Motor neuron (in vitro differentiated cells): ENCODE measurements around the gene RAB43. TPM values are rescaled to one million over a fixed set of nuclear protein-coding genes. Genes with fewer than 3 reads are reported as not detected.
A peak's percentile ranks its signal among the peaks of the same experiment; 100 is the strongest.
"Not testable (repeated sequence)": the region's sequence is repeated elsewhere in the genome, so short reads cannot be mapped to it uniquely, and the experiment has no call there.

ENCODE experiments used
- ATAC-seq, 8 experiments: fragments of 200-7000 bp; cut with Tn5 transposase; replicated peaks in 6 of 8; 2 replicates each; pipeline ENCODE4 v1.8.0; 2021; ENCODE audit warnings: mild to moderate bottlenecking in 8 of 8, moderate library complexity in 8 of 8
- H3K27ac ChIP-seq, 2 donors: fragments of 250-450 bp; sonication (Bioruptor Pico); 2 replicates each; pipeline ENCODE4 v1.9.0; 2021; ENCODE audit warnings: antibody characterized with exemption in 2 of 2, mild to moderate bottlenecking in 2 of 2, moderate library complexity in 1 of 2
- H3K4me1 ChIP-seq, 2 donors: fragments of 250-450 bp; sonication (Bioruptor Pico); replicated peaks in 1 of 2; 2 replicates each; pipeline ENCODE4 v1.6.1; 2021; ENCODE audit warnings: antibody characterized with exemption in 2 of 2, mild to moderate bottlenecking in 2 of 2, moderate library complexity in 1 of 2
- H3K4me3 ChIP-seq, 5 donors: fragments of 250-450 bp; sonication (Bioruptor Pico); 2 replicates each; pipeline ENCODE4 v1.9.0; 2021; ENCODE audit warnings: antibody characterized with exemption in 5 of 5, mild to moderate bottlenecking in 5 of 5, moderate library complexity in 4 of 5
- WGBS, 10 experiments: fragments of 450-650 bp; shearing (Covaris generic); methylation state at CpG; one replicate each; pipeline ENCODE4 v1.0.0; 2022; 5-methylcytosine and 5-hydroxymethylcytosine counted together
- in situ Hi-C, 9 experiments: fragments of 400-800 bp; cut with MboI; loops; one replicate each; pipeline ENCODE4 v1.15.0; 2021; ENCODE audit warnings: low sequenced_read_pairs in 9 of 9, low pct_unique_long_range_greater_than_20kb in 2 of 9; ENCODE audit not compliant: unreplicated experiment in 9 of 9
- total RNA-seq, 8 experiments: library from RNA; unstranded; fragments of 300-600 nt; gene quantifications; 2 replicates each; pipeline versions ENCODE4 v1.2.3 to v1.2.4, GENCODE V29; 2022

The RAB43 gene
- total RNA-seq, 8 experiments from 2014 or later = 1.4 to 17.6 (median 3.3) TPM

DNA sequence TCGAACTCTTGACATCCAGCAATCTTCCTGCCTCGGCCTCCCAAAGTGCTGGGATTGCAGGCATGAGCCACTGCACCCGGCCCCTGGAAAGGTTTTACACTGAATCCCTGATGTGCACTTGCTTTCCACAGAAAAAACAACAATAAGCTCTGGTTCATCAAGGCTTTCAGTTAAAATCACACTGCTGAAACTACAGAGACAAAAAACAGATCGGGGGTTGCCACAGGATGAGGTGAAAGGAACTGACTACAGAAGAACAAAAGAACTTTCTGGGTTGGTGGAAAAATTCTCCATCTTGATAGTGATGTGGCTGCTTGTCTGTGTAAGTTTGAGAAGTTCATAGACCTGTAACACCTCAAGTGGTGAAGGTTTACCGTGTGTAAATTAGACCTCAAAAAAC, 2.9 kb downstream of the RAB43 start:
- 20 to 92% (median 67%) methylated on average over 1 to 4 of the region's 5 CpGs; no CpG with 5 or more reads in 1 of the 10 experiments for WGBS, 10 experiments
- in situ Hi-C loops = no loop called here

GRCh38 chr3:129117134-129117533, 4.5 kb downstream of the RAB43 start:
- Histone ChIP-seq H3K4me1 (peaks cover 25% of the 10 kb centered on the region in 2 donors), H3K27ac (no peak overlapping the region), H3K4me3 (no peak overlapping the region)
- ATAC-seq = no peak
- in situ Hi-C loops = no loop called here

More for the DNA sequence above, 2.9 kb downstream of the RAB43 start:
- ATAC-seq = no peak
- Histone ChIP-seq H3K4me1 (peaks cover 22 to 23% of the 10 kb centered on the region in 2 donors), H3K4me3 (peak overlapping the region in 2 of 5 donors; percentile 52 to 63), H3K27ac (no peak overlapping the region)

- in situ Hi-C loops = no loop called here
- peaks cover 28 to 29% of the 10 kb centered on the region in 2 donors for H3K4me1 ChIP-seq
- no peak for ATAC-seq
- no peak overlapping the region for H3K4me3 ChIP-seq
- 57 to 67% (median 59%) methylated on average over 1 to 2 of the region's 5 CpGs; no CpG with 5 or more reads in 4 of the 10 experiments for WGBS, 10 experiments
- H3K27ac ChIP-seq = no peak overlapping the region
These were observed 5.1 kb downstream of the RAB43 start for GRCh38 chr3:129116482-129116946.

DNA sequence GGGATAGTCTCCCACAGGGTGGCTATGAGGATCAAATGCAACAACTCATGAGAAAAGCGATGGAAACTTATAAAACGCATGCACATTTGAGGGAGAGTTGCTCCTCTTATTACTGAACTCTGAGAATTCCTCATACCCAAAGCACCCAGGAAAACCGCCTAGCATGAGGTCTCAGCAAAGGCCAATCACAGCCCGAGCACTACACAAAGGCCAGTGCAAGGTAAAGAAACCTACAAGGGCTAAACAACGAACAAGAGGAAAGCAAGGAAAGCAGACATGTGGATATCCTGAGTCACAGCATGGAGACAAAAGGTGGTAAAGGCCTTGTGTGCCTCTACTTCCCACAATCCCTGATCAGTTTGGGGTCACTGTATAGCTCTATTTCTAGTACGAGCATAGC, 7.1 kb downstream of the RAB43 start:
- Histone ChIP-seq H3K27ac (no peak overlapping the region), H3K4me1 (peaks cover 17 to 20% of the 10 kb centered on the region in 2 donors), H3K4me3 (no peak overlapping the region)
- in situ Hi-C loops = no loop called here
- WGBS, 10 experiments = 40 to 100% (median 89%) methylated on average over 1 to 6 of the region's 6 CpGs; no CpG with 5 or more reads in 1 of the 10 experiments
- no peak for ATAC-seq

GRCh38 chr3:129112308-129113052, 9.1 kb downstream of the RAB43 start:
- Histone ChIP-seq H3K27ac (no peak overlapping the region), H3K4me1 (peaks cover 5 to 7% of the 10 kb centered on the region in 2 donors), H3K4me3 (no peak overlapping the region)
- in situ Hi-C loops = no loop called here
- ATAC-seq = peak in 5 of 8 experiments; percentile 29 to 97 (median 87)
- 60 to 100% (median 86%) methylated on average over 1 to 3 of the region's 3 CpGs; no CpG with 5 or more reads in 3 of the 10 experiments for WGBS, 10 experiments

DNA sequence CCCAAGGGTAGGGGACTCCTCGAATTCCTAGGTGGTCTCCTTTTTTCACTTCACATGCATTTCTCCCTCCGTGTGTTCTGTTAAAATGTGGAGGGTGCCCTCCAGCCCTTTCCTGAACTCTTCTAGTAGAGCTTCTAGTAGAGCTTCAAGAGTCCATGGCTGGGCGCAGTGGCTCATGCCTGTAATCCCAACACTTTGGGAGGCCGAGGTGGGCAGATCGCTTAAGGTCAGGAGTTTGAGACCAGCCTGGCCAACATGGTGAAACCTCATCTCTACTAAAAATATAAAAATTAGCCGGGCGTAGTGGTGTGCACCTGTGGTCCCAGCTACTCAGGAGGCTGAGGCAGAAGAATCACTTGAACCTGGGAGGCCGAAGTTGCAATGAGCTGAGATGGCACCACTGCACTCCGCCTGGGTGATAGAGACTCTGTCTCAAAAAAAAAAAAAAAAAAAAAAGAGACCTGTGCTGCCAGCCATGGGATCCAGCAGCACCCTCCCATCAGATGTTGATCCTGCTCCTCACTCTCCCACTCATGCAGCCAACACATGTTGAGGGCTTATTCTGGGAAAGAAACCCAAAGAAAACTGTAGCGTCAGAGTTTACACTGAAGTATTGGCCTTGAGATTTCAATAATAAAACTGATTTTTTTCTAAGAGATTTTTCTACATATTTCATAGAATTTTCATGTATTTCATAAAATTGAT, 10.4 kb downstream of the RAB43 start:
- in situ Hi-C loops, H3K27ac ChIP-seq, H3K4me1 ChIP-seq, ATAC-seq, H3K4me3 ChIP-seq: not testable (repeated sequence)
- WGBS, 10 experiments = 51 to 100% (median 96%) methylated on average over 1 to 9 of the region's 10 CpGs; no CpG with 5 or more reads in 2 of the 10 experiments

DNA sequence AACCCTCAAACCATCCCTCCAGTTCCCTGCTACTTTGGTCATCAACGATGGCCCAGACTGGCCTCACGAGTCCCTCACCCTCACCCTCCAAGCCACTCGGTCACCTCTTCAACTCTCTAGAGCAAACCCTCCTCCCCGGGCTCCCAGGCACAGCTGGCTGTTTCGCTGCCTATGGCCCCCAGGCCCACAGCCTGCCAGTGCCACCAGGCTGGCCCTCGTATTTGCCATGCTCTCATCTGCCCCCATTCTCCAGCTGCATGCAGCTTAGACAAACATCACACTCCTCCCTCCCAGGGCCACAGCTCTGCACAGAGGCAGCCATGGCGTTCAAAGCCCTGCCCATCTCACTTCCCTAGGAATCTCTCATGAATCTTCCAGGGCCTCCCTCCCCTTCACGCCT, 13.8 kb downstream of the RAB43 start:
- Histone ChIP-seq H3K27ac (no peak overlapping the region), H3K4me1 (peaks cover 5 to 7% of the 10 kb centered on the region in 2 donors), H3K4me3 (no peak overlapping the region)
- in situ Hi-C loops = no loop called here
- 60 to 100% (median 93%) methylated on average over 1 to 5 of the region's 8 CpGs; no CpG with 5 or more reads in 3 of the 10 experiments for WGBS, 10 experiments
- peak in 1 of 8 experiments; percentile 28 for ATAC-seq

DNA sequence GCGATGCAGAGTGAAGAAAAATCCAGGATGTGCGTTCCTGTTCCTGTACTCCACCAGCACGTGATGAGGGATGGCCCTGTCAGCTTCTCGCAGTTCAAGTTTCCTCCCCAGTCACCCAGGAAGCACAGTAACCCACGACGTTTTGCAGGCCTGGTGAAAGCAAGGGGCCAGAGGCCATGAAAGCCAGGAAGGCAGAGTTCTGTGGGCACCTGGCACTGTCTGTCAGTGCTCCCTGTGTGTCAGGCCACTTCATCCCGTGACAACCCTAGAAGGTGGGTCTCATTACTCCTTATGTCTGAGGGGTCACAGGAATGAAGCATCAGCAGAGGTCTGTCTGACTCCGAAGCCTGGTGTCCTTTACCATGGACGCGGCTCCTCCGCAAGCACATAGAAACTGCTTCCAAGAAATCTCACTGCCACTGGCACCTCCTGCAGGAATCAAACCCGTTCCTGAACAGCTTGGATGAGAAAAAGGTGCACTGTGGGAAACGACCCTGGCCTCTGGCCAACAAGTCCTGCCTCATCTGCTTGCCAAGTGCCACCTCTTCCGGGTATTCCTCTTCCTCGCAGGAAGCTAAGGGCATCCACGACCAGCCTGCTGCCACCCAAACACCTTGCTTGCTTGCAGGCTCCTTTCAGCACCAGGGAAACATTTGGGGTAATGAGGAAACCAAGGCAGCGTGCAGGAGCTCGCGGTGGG, 14.6 kb downstream of the RAB43 start:
- no peak overlapping the region for H3K27ac ChIP-seq
- no peak for ATAC-seq
- 0 to 93% (median 82%) methylated on average over 1 to 11 of the region's 19 CpGs; no CpG with 5 or more reads in 2 of the 10 experiments for WGBS, 10 experiments
- H3K4me1 ChIP-seq = peaks cover 2% of the 10 kb centered on the region in 2 donors
- no peak overlapping the region for H3K4me3 ChIP-seq
- in situ Hi-C loops = no loop called here

DNA sequence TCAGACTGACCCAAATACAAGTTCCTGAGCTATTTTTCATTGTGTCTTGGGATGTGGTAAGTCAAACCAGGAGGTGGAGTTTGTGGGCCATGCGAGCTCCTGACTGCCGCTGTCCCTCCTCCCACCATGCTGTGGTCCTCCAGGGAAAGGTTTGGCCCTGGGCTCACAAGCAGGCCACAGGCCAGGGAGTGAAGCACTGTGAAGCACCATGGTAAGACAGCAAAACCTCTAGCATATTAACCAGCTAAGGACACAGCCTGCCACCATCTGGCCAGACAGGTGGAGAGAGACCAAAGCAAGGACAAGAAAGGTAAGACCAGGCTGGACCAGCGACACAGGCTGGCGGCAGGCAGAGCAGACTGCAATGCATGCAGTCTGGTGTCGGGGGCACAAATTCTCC, 15.3 kb downstream of the RAB43 start:
- Histone ChIP-seq H3K4me3 (no peak overlapping the region), H3K4me1 (no peaks in the 10 kb centered on the region), H3K27ac (no peak overlapping the region)
- in situ Hi-C loops = no loop called here
- no peak for ATAC-seq
- 40 to 100% (median 95%) methylated on average over 1 to 5 of the region's 5 CpGs; no CpG with 5 or more reads in 4 of the 10 experiments for WGBS, 10 experiments

- ATAC-seq = no peak
- 55 to 100% (median 80%) methylated on average over 1 to 2 of the region's 4 CpGs; no CpG with 5 or more reads in 3 of the 10 experiments for WGBS, 10 experiments
These were observed 15.7 kb downstream of the RAB43 start for GRCh38 chr3:129105862-129106261.

DNA sequence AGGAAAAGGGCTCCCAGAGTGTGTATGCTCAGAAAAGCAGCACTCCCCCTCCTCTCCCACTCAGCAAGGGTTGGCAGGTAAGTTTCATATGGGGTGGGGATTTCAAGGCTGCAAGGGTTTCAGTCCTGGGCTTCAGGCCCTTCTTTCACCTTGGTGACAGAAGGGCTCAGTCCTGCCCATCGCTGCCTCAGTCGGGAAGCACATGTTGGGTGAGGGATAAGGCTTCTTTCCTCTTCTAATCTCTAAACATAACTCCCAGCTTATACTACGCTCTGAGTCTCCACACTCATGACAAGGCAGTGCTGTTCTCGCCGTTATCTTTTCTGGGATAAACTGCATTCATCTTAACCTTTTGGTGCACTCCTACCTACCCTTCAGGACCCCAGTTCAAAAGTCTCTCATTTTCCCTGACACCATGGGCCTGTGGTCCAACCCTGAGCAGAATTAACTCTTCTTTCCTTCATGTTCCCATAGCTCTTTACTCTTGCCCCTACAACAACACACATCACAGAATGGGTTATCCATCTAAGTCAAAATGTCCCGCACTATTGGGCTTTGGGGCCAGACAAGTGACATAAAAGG, 17.0 kb downstream of the RAB43 start:
- WGBS, 10 experiments = 82 to 100% (median 95%) methylated on average over 1 to 6 of the region's 6 CpGs; no CpG with 5 or more reads in 4 of the 10 experiments
- in situ Hi-C loops = no loop called here
- Histone ChIP-seq H3K27ac (no peak overlapping the region), H3K4me3 (no peak overlapping the region), H3K4me1 (no peaks in the 10 kb centered on the region)
- no peak for ATAC-seq

More at GRCh38 chr3:129105862-129106261, 15.7 kb downstream of the RAB43 start:
- Histone ChIP-seq H3K4me1 (no peaks in the 10 kb centered on the region), H3K27ac (no peak overlapping the region), H3K4me3 (no peak overlapping the region)
- in situ Hi-C loops = no loop called here

DNA sequence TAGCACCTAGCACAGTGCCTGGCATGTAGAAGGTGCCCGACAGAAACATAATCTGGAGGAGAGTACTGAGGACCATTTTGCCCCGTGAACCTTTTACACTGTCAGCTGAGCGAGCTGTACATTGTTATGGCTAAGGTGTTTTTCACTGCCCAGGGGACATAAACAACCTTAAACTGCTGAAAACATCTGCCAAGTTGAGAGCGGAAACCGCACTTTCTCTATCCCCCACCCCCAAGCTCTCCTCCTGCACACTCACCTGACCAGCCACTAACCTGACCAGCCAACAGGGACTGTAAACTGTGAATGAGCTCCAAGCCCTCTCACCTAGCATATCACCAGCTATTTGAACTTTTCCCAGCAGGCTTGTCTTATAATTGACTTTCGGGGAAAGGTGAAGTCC, 17.6 kb downstream of the RAB43 start:
- Histone ChIP-seq H3K4me1 (no peaks in the 10 kb centered on the region), H3K27ac (no peak overlapping the region), H3K4me3 (no peak overlapping the region)
- in situ Hi-C loops = no loop called here
- ATAC-seq = no peak
- 80 to 100% (median 93%) methylated on average over 1 to 6 of the region's 6 CpGs; no CpG with 5 or more reads in 2 of the 10 experiments for WGBS, 10 experiments
